ENCODE measurements around the gene JPH3. TPM values are rescaled to one million over a fixed set of nuclear protein-coding genes. Genes with fewer than 3 reads are reported as not detected.

The JPH3 gene
- total RNA-seq, 2 experiments from 2014 or later = not detected

GRCh38 chr16:87665193-87665592, 62.9 kb downstream of the JPH3 start:
- Histone ChIP-seq H3K4me1 (ENCODE audit: insufficient read depth, low read length) (no peaks in the 10 kb centered on the region), H3K9me3 (ENCODE audit: control insufficient read depth in 1 of 2, insufficient read depth in 1 of 2, low read length in 2 of 2) (peaks cover 0 to 9% of the 10 kb centered on the region in 2 experiments), H3K27ac (ENCODE audit: low read depth in 1 of 2, low read length in 2 of 2) (no peak overlapping the region), H3K4me3 (ENCODE audit: low read length) (no peak overlapping the region), H3K36me3 (ENCODE audit: insufficient read depth, low read length) (no peaks in the 10 kb centered on the region), H3K27me3 (ENCODE audit: control insufficient read depth in 1 of 2, insufficient read depth in 2 of 2, low read length in 2 of 2) (no peaks in the 10 kb centered on the region)
- CTCF ChIA-PET = no interaction called here
- Mint-ChIP-seq H3K36me3 (ENCODE audit: low read depth) (no peaks in the 10 kb centered on the region), H3K4me3 (no peak overlapping the region), H3K27ac (no peak overlapping the region), H3K27me3 (peaks cover 22% of the 10 kb centered on the region), H3K4me1 (ENCODE audit: low read depth) (no peaks in the 10 kb centered on the region), H3K9me3 (no peaks in the 10 kb centered on the region)
- ATAC-seq (ENCODE audit: poor library complexity) = no peak
- POLR2A ChIA-PET = no interaction called here
- DNase-seq = no peak
- intact Hi-C loops (cut with DNase I, micrococcal nuclease) = no loop called here
- no peak for TF ChIP-seq CTCF (IDR thresholded peaks at IDR 0.05)

GRCh38 chr16:87666919-87667318, 64.6 kb downstream of the JPH3 start:
- DNase-seq (no peak), ATAC-seq (ENCODE audit: poor library complexity) (no peak)
- ChIA-PET CTCF (no interaction called here), POLR2A (no interaction called here)
- no peak for TF ChIP-seq CTCF (IDR thresholded peaks at IDR 0.05)
- Mint-ChIP-seq H3K27ac (no peak overlapping the region), H3K9me3 (no peaks in the 10 kb centered on the region), H3K4me1 (ENCODE audit: low read depth) (no peaks in the 10 kb centered on the region), H3K27me3 (peaks cover 10% of the 10 kb centered on the region), H3K36me3 (ENCODE audit: low read depth) (no peaks in the 10 kb centered on the region), H3K4me3 (no peak overlapping the region)
- Histone ChIP-seq H3K4me3 (ENCODE audit: low read length) (no peak overlapping the region), H3K27me3 (ENCODE audit: control insufficient read depth in 1 of 2, insufficient read depth in 2 of 2, low read length in 2 of 2) (peaks cover 0 to 4% of the 10 kb centered on the region in 2 experiments), H3K36me3 (ENCODE audit: insufficient read depth, low read length) (no peaks in the 10 kb centered on the region), H3K4me1 (ENCODE audit: insufficient read depth, low read length) (no peaks in the 10 kb centered on the region), H3K27ac (ENCODE audit: low read depth in 1 of 2, low read length in 2 of 2) (no peak overlapping the region), H3K9me3 (ENCODE audit: control insufficient read depth in 1 of 2, insufficient read depth in 1 of 2, low read length in 2 of 2) (peaks cover 0 to 2% of the 10 kb centered on the region in 2 experiments)
- intact Hi-C loops (cut with DNase I, micrococcal nuclease) = no loop called here

DNA sequence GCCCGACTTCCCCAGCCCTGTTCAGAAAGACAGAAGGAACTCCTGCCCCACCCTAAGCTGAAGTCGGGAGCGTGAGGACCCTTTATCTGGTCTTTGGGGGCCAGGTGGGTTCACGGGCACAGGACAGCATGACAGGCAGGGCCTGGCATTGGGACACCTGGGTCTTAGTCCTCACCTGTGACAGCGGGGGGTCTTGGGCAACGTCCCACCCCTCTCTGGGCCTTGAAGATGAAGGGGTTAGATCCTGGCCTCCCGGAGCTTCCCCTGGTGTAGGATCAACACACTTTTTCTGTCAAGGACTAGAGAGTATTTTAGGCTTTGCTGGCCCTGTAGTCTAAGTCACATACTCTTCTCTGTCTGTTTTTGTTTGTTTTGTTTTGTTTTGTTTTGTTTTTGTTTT, 65.1 kb downstream of the JPH3 start:
- Histone ChIP-seq H3K27ac (ENCODE audit: low read depth in 1 of 2, low read length in 2 of 2) (no peak overlapping the region), H3K36me3 (ENCODE audit: insufficient read depth, low read length) (no peaks in the 10 kb centered on the region), H3K4me3 (ENCODE audit: low read length) (no peak overlapping the region), H3K4me1 (ENCODE audit: insufficient read depth, low read length) (no peaks in the 10 kb centered on the region), H3K9me3 (ENCODE audit: control insufficient read depth in 1 of 2, insufficient read depth in 1 of 2, low read length in 2 of 2) (no peaks in the 10 kb centered on the region), H3K27me3 (ENCODE audit: control insufficient read depth in 1 of 2, insufficient read depth in 2 of 2, low read length in 2 of 2) (peaks cover 0 to 4% of the 10 kb centered on the region in 2 experiments)
- CTCF ChIA-PET = no interaction called here
- Mint-ChIP-seq H3K27me3 (peaks cover 8% of the 10 kb centered on the region), H3K27ac (no peak overlapping the region), H3K36me3 (ENCODE audit: low read depth) (no peaks in the 10 kb centered on the region), H3K4me1 (ENCODE audit: low read depth) (no peaks in the 10 kb centered on the region), H3K9me3 (no peaks in the 10 kb centered on the region), H3K4me3 (no peak overlapping the region)
- ATAC-seq (ENCODE audit: poor library complexity) (no peak), DNase-seq (no peak)
- intact Hi-C loops (cut with DNase I, micrococcal nuclease) = no loop called here
- no peak for TF ChIP-seq CTCF (IDR thresholded peaks at IDR 0.05)
- POLR2A ChIA-PET = no interaction called here

Measured in CD4-positive, alpha-beta T cell (primary cell).